ENCODE results near the gene ROR2.
A peak's percentile ranks its signal among the peaks of the same experiment; 100 is the strongest.

The ROR2 gene

DNA sequence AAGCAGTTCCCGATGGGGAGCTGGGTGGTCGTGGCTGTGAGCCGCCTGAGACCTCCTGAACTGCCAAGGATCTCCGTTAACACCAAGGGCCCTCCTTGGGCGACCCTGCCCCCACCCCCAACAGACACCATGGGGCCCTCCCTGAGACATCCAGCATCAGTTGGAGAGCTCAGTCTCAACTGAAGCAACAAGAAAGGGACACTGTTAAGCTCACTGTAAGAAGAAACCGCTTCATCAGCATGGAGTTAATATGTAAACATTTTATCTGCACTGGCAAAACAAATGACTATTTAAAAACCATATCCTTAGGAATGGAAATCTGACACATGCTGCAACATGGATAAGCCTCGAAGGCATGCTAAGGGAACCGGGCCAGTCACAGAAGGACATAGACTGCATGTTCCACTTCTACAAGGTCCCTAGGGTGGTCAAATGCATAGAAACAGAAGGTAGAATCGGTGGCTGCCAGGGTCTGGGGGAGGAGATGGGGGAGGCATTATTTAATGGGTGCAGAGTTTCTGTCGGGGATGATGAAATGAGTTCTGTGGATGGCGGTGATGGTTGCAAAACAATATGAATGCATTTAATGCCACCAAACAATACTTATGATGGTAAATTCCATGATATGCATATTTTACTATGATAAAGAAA is 47.4 kb downstream of the ROR2 start:
- no peak for DNase-seq (ENCODE audit: low read depth, low spot score)

GRCh38 chr9:91900797-91901177 is 49.2 kb downstream of the ROR2 start:
- no peak for DNase-seq (ENCODE audit: low read depth, low spot score)

DNA sequence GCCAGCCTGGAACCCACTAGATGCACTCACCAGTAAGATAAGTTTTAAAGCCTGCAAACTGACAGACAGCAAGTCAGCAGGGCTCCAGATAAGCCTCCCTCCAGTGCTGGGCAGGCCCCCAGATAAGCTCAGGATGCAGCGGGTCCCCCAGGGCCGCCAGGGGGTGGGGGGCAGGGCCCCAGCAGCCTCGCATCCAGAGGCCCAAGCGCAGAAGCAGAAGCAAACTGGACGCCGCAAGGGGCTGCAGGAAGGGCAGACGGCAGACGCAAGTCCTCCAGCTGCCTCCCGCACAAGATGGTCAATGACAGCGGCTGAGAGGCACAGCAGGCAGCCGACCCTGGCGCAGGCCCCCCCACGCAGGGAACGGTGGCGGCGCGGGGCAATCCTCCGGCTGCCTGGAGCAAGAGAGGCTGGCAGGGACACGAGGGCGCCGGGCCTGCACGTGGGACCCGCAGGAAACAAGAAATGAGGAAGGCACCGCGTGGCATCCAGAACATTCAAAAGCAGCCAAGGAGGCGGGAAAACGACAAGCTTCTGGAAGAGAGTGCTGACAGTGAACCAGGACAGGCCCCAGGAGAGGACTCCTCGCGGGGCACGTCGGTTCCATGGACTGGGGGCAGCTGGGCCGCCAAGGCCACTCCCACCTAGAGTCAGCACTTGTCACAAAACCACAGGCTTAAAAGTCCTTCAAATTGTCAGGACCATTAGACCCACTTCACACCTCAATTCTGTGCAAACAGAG is 49.8 kb downstream of the ROR2 start:
- DNase-seq (ENCODE audit: low read depth, low spot score), result no peak

GRCh38 chr9:91899594-91899993 is 50.4 kb downstream of the ROR2 start:
- DNase-seq (ENCODE audit: low read depth, low spot score), result no peak

- no peak for DNase-seq (ENCODE audit: low read depth, low spot score)
Measured at GRCh38 chr9:91899219-91899563, 50.8 kb downstream of the ROR2 start.

GRCh38 chr9:91898451-91899218 is 51.4 kb downstream of the ROR2 start:
- DNase-seq (ENCODE audit: low read depth, low spot score), result peak; percentile 80

DNA sequence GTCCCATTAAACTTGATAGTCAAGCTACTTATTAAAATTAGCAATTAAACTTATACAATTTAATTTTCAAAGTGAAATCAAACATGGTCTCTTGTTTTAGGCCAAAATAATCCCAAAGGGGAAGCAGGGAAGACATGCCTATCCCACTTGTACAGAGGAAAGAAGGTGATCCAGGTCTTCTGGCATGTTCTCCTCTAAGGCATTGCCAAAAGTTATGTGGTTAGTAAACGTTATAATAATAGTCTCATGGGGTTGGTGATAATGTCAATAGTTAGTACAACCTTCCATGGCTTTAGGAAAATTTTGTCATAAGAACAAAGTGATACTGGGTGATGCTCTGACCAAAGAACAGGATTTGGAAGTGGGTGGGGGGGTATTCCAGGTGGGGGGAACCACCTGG is 52.8 kb downstream of the ROR2 start:
- DNase-seq (ENCODE audit: low read depth, low spot score), result no peak

GRCh38 chr9:91896513-91897121 is 53.4 kb downstream of the ROR2 start:
- no peak for DNase-seq (ENCODE audit: low read depth, low spot score)

DNA sequence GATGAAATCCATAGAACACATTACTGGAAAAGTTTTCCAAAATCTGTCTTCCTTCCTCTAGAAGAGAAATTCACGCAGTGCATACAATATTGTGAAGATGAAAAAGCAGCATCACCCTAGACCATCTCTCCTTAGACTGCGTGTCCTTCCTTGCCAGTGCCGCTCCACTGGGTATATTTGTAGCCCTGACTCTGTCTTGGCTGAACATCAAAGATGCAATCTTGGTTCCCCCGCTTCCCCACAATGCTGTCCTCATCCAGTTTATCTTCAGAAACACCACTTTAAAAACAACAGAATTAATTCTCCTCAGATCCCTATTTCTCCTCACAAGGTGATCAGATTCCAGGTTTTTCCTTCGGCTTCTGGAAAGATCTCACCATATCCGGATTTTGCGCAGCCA is 53.9 kb downstream of the ROR2 start:
- no peak for DNase-seq (ENCODE audit: low read depth, low spot score)

GRCh38 chr9:91894536-91894935 is 55.5 kb downstream of the ROR2 start:
- no peak for DNase-seq (ENCODE audit: low read depth, low spot score)

GRCh38 chr9:91894023-91894422 is 56.0 kb downstream of the ROR2 start:
- DNase-seq (ENCODE audit: low read depth, low spot score), result no peak

- DNase-seq (ENCODE audit: low read depth, low spot score), result no peak
Measured at GRCh38 chr9:91891915-91892314, 58.1 kb downstream of the ROR2 start.

DNA sequence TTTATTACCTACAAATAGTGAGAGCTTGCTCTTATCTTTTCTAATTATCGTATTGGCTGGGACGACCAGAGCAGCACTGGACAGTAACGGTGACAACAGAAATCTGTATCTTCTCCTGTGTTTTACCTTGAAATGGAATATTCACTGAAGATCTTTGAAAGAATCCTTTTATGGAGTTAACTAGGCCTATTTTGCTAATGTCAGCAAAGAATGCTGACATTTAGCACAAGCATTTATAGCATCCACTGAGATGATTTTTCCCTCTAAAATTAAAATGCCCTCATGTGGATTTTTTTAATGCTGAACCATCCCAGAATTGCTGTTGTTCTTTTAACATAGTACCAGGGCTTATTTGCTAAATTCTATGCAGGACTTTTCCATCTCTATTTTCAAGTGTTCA is 59.4 kb downstream of the ROR2 start:
- no peak for DNase-seq (ENCODE audit: low read depth, low spot score)

DNA sequence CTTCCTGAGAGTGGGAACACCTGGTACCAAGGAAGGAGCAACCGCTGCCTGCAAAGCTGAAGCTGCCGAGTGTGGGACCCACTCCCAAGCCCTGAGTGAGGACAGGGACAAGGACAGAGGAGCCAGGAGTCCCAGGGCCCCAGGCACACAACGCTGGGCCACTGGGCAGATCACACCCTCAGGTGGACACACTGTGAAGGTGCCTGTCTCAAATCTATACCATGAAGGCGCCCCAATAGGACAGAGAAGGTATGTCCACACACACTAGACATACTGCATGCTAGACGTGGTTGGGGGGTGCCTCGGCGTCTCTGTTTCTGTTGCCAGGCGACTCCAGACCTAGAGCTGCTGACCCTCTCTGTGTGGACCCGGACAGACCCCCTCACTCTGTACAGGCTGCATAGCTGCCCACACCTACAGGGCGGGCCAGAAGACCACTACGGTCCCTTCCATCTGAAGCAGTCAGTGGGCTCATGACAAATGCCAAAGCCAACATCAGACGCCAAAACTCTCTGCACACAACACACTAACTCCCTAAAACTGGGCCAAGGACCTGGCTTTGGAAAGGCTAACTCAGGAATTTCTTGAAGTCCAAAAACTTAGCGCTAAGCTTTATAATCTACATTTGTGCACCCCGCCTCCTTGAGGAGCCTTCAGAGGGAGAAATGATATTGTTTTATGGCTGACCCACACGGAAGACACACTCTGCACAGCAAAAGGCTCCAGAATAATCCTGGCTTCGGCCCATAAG is 60.7 kb downstream of the ROR2 start:
- no peak for DNase-seq (ENCODE audit: low read depth, low spot score)

- DNase-seq (ENCODE audit: low read depth, low spot score), result peak; percentile 57
Measured at GRCh38 chr9:91886414-91887076, 63.5 kb downstream of the ROR2 start.

DNA sequence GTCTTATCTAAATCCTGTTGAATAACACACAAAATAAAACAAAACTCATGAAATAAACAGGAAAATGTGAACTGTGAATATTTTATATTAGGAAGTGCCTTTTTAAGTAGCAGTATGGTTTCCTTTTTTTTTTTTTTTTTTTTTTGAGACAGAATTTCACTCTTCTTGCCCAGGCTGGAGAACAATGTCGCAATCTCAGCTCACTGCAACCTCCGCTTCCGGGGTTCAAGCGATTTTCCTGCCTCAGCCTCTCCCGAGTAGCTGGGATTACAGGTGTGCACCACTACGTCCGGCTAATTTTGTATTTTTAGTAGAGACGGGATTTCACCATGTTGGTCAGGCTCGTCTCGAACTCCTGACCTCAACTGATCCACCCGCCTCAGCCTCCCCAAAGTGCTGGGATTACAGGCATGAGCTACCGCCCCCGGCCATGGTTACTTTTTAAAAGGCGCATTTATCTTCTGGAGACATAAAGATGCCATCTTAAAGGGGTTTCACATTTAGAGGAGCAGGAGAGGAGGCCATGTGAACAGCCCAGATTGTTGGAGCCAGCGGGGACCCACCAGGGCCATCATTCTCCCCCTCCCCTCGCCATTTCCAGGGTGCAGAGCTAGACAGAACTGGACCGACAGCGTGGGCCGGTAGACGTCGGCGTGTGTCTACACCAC is 64.1 kb downstream of the ROR2 start:
- no peak for DNase-seq (ENCODE audit: low read depth, low spot score)

GRCh38 chr9:91884696-91885687 is 65.0 kb downstream of the ROR2 start:
- no peak for DNase-seq (ENCODE audit: low read depth, low spot score)

GRCh38 chr9:91884153-91884552 is 65.9 kb downstream of the ROR2 start:
- DNase-seq (ENCODE audit: low read depth, low spot score), result no peak

DNA sequence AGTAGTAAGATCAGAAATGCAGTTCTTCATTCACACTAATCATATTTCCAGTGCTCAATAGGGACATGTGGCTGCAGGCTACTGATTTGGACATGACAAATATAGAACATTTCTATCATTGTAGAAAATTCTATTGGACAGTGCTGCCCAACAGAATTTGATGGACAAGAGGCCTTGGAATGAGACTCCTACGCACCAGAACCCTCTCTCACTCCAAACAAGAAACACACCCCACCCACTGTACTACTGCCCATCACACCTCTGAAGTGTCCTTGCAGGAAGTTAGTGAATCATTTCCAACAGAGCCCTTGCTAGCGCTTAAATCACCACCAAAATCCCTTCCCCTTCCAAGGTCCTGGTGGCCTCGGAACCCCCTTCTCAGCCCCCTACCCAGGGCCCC is 66.5 kb downstream of the ROR2 start:
- DNase-seq (ENCODE audit: low read depth, low spot score), result no peak
